ENCODE results near the gene GALNT5.
A peak's percentile ranks its signal among the peaks of the same experiment; 100 is the strongest.
"Not testable (repeated sequence)": the region's sequence is repeated elsewhere in the genome, so short reads cannot be mapped to it uniquely, and the experiment has no call there.

The GALNT5 gene

DNA sequence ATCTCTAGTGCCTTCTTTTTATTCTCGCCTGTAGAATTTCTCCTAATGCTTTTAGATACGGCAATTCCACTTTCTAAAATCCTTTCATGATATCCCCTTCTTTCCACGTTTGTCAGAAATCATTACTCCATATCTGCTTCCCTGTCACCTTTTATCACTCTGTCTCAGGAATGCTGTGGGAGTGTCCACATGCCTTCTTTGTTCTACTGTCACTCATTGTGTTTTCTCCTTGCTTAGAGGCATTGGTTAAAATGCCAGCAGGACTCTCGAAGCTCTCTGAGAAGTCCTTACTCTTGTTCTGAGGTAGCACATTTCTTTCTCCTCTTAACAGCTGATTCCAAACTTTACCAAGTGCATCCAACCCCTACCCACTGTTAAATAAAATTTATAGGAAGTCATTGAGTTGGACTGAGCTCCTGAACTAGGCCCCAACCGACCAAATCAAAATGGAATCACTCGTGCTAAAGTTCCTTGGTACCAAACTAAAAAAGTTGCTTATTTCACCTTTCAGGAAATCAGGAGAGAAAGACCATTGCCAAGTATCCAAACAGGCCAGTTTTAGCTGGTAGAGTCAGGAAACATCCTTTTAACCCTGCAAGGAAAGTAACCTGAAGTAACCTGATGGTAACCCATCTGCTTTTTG lies 10.6 kb upstream of the GALNT5 start:
- no peak for DNase-seq (ENCODE audit: low read depth, low spot score)

DNA sequence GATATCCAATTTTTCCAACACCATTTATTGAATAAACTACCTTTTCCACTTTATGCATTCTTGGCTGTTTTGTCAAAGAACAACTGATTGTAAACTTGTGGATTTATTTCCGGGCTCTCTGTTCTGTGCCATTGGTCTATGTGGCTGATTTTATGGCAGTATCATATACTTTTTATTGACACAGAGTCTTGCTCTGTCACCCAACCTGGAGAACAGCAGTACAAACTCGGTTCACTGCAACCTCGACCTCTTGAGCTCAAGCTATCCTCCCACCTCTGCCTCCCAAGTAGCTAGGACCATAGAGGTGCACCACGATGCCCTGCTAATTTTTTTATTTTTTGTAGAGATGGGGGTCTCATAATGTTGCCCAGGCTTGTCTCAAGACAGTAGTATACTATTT lies 6.7 kb upstream of the GALNT5 start:
- no peak for DNase-seq (ENCODE audit: low read depth, low spot score)

DNA sequence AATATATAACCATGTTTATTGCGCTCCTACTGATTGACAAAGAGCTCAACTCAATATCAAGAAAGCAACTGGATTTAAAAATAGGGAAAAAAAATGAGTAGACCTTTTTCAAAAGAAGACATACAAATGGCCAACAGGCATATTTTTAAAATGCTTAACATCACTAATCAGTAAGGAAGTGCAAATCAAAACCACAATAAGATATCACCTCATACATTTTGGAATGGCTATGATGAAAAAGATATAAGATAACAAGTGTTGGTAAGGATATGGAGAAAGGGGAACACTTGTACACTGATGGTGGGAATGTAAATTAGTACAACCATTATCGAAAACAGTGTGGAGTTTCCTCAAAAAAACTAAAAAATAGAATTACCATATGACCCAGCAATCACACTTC lies 5.6 kb upstream of the GALNT5 start:
- DNase-seq (ENCODE audit: low read depth, low spot score) = no peak

DNA sequence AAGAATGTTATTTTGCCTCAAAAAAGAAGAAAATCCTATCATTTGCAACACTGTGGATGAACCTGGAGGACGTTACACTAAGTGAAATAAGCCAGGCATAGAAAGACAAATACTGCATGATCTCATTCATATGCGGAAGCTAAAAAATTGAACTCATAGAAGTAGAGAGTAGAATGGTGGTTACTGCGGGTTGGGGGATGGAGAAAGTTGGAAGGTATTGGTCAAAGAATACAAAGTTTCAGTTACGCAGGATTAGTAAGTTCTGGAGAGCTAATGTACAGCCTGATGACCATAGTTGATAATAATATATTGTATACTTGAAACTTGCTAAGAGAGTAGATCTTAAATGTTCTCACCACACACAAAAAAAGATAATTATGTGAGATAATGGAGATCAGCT lies 5.0 kb upstream of the GALNT5 start:
- DNase-seq (ENCODE audit: low read depth, low spot score) = no peak

DNA sequence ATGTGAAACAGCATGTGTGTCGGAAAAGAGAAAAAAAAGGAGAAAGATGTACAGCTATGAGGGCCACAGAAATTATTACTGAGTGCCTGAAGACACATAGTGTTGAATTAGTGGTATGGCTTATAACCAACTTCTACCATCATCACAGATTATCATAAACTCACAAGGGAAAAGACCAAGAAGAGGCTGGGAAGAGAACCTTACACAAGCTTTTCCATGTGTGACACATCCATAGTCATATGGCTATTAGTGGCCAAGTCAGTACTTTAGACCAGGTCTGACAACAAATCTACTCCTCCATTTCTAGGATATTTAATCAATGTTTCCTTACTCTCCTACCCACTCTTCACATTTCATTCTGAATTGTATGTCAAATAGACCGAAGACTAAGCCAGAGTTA lies 3.5 kb upstream of the GALNT5 start:
- DNase-seq (ENCODE audit: low read depth, low spot score) = no peak

DNA sequence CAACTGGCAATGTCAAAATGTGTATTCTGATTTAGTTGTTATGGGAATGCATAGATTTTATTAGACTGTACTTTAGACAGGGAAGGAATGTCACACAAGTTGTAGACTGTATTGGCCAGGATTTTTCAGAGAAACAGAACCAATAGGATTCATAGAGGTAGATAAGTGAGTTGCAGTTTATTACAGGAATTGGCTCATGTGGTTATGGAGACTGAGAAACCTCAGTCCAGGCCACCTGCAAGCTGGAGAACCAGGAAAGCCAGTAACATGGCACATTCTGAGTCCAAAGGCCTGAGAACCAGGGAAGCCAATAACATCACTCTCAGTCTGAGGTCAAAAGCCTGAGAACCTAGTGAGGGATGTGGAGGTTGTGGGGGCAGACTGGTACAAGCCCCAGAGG lies 1.8 kb upstream of the GALNT5 start:
- no peak for DNase-seq (ENCODE audit: low read depth, low spot score)

DNA sequence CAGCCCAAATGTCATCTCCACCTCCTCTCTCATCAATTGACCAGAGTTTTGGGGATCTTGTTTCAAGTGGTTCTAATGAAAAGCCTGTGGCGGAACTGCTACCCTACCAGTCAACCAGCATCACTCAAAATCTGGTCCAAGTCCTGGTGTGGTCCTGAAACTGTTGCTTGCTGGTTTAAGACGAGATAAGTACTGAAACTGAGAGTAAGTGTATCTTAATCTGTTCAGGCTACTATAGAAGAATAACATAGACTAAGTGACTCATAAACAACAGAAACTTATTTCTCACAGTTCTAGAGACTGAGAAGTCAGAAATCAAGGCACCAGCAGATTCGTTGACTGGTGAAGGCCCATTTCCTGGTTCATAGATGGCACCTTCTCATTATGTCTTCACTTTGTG lies 879 bp upstream of the GALNT5 start:
- no peak for DNase-seq (ENCODE audit: low read depth, low spot score)

DNA sequence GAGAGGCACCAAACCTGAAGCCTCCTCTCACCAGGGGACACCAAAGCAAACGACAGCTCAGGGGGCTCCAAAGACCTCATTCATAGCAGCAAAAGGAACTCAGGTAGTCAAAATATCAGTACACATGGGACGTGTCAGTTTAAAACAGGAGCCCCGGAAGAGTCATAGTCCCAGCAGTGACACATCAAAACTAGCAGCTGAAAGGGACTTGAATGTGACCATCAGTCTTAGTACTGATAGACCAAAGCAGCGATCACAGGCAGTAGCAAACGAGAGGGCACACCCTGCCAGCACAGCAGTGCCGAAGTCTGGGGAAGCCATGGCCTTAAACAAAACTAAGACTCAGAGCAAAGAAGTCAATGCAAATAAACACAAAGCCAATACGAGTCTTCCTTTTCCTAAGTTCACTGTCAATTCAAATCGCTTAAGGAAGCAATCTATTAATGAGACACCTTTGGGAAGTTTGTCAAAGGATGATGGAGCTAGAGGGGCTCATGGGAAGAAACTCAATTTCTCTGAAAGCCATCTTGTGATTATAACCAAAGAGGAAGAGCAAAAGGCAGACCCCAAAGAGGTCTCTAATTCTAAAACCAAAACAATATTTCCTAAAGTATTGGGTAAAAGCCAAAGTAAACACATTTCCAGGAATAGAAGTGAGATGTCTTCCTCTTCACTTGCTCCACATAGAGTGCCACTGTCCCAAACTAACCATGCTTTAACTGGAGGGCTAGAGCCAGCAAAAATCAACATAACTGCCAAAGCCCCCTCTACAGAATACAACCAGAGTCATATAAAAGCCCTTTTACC lies 1.2 kb downstream of the GALNT5 start:
- DNase-seq (ENCODE audit: low read depth, low spot score) = no peak

DNA sequence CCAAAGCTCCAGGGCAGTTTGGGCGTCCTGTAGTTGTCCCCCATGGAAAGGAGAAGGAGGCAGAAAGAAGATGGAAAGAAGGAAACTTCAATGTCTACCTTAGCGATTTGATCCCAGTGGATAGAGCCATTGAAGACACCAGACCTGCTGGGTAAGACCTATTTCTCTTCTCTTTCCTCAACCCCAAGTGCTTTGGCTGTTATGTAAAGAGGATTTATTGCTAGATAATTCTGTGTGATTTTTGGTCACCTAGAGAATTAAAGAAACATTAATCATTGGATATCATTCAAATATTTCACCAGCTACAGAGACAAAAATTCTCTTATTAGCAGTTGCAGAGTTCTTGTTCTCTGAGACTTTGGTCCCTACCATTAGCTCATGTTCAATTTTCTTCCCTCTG lies 1.9 kb downstream of the GALNT5 start:
- DNase-seq (ENCODE audit: low read depth, low spot score) = no peak

DNA sequence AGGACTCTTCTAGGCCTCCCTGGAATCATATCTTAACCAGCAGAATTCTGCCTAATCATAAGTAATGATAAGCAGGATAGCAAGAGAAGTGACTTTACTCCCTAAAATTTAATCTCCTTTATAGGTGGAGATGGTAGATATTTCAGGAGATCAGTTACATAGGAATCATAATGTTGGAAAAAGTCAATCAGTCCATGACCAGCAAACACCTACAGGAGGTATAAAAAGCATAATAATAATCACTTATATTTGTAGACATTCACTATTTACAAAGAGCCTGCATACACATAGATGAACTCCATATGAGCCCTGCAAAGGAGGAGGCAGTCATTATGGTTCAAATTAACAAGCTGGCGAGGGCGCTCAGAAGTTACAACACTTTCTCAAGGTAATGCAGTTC lies 2.5 kb downstream of the GALNT5 start:
- no peak for DNase-seq (ENCODE audit: low read depth, low spot score)

DNA sequence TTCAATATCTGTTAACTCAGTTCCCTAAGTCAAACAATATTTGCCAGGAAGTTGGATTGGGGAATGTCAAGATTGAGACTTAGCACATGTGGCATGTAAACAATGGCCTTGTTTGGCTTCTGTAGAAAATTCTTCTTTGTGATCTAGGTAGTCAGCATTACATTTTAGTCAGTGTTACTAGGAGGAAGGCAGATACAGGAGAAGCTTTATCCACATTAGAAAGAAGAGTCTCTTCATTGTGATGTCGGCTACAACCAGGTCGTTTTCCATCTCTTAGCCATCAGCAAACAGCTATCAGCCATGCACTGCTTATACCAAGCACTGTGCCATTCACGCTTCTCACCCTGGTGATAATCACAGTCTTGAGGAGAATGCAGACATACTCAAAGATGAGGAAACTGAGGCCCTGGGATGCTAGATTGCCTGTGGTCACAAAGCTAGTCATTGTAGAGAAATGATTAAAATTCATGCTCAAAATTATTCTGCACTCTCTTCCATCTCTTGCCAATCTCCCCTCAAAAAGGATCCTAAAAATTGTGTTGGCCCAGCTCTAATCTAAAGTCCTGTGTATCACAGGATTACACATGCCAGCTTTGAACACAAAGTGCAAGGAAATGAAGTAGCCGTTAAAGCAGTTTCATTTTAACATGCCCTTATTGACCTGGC lies 3.2 kb downstream of the GALNT5 start:
- DNase-seq (ENCODE audit: low read depth, low spot score) = no peak

DNA sequence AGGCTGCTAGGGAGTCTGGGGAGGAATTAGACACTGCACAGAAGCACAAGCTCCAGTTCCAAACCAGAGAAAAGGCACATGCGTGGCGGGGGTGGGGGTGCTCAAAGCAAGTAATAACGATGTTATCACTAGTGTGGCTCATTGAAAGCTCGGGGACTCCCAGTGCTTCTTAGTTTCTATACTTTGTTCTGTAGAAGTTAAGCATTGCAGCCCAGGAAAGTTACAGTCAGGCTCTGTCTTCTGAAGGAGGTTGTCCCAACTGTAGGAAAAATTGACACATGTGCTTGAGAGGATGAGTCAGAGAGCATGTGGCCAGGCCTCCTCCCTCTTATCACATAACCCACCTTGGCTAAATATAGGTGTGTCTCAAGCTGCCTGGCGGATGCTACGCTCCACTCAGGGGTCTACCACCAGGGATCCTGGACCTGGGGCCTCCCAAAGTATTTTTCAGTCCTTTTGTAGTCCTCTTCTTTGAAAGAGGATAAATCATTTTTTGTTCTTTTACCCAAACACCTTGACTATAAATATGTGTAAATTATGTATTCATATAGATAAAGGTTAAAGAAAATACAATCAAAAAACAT lies 3.8 kb downstream of the GALNT5 start:
- DNase-seq (ENCODE audit: low read depth, low spot score) = peak; percentile 27

DNA sequence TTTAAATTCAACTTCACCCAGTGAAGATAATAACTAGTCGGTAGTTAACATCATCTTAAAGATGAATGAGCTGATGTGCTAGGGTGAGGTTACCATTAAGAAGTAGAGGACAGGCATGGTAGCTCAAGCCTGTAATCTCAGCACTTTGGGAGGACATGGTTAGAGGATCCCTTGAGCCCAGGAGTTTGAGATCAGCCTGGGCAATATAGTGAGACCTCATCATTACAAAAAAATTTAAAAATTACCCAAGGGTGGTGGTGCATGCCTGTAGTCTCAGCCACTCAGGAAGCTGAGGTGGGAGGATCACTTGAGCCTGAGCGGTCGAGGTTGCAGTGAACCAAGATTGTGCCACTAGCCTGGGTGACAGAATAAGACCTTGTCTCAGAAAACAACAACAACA lies 4.7 kb downstream of the GALNT5 start:
- DNase-seq (ENCODE audit: low read depth, low spot score) = no peak

DNA sequence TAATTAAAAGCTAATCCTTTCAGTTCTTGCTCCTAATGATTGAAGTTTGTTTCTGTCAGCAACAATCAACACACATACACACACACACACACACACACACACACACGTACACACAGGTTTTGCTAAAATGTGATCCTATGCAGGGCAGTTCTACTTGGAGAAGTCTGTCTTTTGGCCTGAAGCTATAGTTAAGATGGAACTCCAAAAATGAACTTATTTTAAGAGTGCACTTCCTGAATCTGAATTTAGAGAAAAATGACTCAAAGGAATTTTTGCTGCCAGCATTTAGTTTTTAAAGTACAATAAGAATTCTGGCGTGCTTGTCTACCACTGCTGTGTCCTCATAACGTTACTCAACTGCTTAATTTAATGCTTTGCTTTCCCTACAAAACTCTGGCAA lies 6.6 kb downstream of the GALNT5 start:
- no peak for DNase-seq (ENCODE audit: low read depth, low spot score)

DNA sequence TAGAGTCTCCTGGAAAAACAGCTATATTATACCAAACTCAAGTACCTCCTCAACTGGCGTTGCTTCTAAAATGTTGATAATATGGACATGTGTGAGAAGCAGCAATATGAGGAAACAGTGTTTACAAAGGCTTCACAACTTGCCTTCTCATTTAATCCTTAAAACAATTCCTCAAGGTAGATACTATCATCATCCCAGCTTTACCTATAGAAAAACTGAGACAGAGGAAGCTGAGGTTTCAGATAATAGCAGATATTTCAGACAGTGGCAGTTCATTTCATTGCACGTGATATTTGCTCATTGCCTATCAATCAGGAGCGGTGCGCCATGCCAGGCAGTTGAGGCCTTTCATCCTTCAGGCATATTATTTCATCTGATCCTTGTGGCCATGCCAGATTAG lies 8.3 kb downstream of the GALNT5 start:
- DNase-seq (ENCODE audit: low read depth, low spot score) = no peak

DNA sequence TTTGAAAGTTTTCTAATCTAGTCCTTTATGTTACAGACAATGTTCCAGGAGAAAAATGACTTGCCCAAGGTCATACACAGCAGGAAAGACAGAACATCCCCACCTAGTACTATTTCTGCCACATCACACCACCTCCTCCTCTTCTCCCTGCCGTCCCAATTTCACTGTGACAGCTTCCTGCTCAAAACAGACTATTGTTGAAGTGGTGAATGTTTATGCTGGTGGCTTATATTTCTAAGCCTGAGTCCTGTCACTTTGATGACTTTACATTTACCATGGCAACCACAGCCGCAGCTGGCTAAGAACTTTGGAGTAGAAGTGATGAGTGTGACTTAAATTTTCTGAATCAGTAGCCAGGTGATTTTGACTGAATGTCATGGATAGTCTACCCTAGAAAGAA lies 10.0 kb downstream of the GALNT5 start:
- DNase-seq (ENCODE audit: low read depth, low spot score) = no peak

DNA sequence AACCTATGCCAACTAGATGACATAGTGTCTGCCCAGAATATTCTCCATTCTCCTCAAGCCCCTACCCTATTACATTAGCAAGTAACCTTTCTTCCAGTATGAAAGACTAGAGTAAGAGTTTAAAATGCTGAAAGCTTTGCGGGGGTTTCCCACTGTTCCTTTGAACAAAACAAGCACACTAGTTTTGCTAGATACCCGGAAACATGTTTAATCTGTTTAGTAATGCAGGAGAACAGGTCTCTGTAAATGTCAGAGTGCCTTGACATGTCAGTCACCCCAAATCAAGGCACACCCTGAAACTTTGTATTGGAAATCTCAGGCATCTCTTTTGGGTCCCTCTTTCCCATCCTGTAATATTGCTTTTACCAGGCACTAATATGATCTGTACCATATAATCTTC lies 11.6 kb downstream of the GALNT5 start:
- no peak for DNase-seq (ENCODE audit: low read depth, low spot score)

DNA sequence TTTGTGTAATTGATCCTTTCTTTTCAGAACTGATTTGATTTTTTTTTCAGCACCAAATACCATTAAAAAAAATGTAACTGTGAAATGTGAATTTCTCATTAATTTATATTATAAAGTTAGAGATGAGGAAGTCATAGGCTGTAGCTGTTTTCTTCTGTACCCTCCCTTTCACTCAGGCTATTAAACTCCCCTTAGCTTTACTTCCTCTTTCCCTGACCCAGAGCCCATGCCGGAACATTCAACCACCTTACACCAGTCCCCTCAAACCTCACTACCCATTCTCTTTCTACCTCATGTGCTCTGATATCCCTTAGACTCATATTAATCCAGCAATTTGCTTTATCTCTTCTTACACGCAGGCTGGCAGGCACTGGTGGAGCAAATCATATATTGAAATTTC lies 12.4 kb downstream of the GALNT5 start:
- no peak for DNase-seq (ENCODE audit: low read depth, low spot score)

DNA sequence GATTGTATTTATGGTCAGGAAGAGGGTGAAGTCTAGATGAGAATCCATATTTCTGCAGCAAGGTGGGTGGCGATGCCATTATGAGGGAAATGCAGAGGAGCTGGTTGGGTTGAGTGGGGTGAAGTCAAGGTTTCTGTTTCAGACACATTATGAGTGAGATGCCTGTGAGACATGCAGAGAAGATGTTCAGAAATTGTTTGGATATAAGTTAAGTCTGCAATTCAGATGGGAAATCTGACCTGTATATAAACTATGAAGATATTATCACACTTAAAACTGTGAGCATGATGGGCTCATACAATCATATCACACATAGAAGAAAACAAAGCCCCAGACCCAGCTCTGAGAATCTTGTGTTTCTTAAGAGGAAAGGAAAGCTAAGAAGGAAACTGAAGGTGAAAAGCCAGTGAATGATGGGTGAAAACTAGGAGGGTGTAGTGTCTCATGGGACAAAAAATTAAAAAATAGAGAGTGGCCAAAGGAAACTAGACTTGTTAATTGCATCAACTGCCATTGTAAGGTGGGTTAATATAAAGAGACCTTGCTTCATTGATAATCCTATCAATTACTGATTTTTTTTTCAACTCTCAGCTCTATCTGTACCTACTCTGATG lies 14.2 kb downstream of the GALNT5 start:
- no peak for DNase-seq (ENCODE audit: low read depth, low spot score)

DNA sequence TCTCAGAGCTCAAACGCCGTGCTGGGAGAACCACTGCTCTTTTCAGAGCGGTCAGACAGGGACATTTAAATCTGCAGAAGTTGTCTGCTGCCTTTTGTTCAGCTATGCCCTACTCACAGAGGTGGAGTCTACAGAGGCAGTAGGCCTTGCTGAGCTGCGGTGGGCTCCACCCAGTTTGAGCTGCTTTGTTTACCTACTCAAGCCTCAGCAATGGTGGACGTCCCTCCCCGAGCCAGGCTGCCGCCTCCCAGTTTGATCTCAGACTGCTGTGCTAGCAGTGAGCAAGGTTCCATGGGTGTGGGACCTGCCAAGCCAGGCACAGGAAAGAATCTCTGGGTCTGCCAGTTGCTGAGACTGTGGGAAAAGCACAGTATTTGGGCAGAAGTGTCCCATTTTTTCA lies 21.8 kb downstream of the GALNT5 start:
- not testable (repeated sequence) for DNase-seq (ENCODE audit: low read depth, low spot score)

DNA sequence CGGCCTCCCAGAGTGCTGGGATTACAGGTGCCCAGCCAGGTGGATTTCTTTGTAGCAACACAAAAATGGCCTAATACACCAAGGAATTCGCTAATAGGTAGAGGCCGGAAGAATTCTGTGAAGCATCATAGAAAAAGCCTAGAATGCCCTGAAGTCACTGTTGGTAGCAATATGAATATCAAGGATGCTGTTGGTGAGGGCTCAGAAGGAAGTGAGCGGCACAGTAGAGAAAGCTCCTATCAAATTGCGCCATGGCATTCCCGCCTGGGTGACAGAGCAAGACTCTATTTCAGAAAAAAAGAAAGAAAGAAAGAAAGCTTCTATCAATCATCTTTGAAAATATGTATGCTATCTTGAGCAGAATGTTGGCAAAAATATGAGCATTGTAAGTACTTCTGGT lies 23.8 kb downstream of the GALNT5 start:
- no peak for DNase-seq (ENCODE audit: low read depth, low spot score)

DNA sequence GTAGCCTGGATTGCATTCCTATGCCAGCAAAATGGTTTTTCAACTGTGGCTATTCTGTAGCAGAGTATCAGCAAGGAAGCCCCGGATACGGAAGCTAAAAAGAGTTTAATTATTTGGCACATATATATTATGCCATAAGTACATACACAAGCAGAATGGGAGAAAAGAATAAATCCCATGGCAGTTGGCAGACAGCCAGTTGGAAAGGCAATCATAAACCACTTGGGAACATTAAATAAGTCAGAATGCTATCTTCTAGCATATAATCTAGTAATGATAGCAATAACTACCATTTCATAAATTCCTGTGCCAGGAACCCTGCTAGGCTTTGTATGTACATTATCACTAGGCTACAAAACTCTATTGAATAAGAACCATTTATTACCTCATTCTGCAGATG lies 26.0 kb downstream of the GALNT5 start:
- DNase-seq (ENCODE audit: low read depth, low spot score) = no peak

All from activated naive CD8-positive, alpha-beta T cell treated with anti-CD3 and anti-CD28 coated beads, Interleukin-2, amount 50 U/mL, for 16 hours (primary cell).